Heart left ventricle (tissue), 16 donors: ENCODE measurements around the gene ARID5B. TPM values are rescaled to one million over a fixed set of nuclear protein-coding genes. Genes with fewer than 3 reads are reported as not detected.
A peak's percentile ranks its signal among the peaks of the same experiment; 100 is the strongest.

Experiments used
- ATAC-seq, 4 donors: fragments of 200-7000 bp; cut with Tn5 transposase; one replicate each; pipeline ENCODE4 v1.9.1; 2020 to 2022; ENCODE audit warnings: moderate library complexity in 4 of 4, mild to moderate bottlenecking in 3 of 4, moderate number of reproducible peaks in 1 of 4
- DNase-seq, 5 donors: peaks; one replicate each; pipeline ENCODE4 v3.0.0-alpha.2; 2020
- H3K27ac ChIP-seq, 12 donors: fragments of 200-600 bp; sonication (generic) in 4 of 12; one replicate each; pipeline versions ENCODE4 v1.5.0 to v1.8.0; 2016 to 2022; ENCODE audit warnings: mild to moderate bottlenecking in 2 of 12
- H3K27me3 ChIP-seq, 9 donors: fragments of 200-600 bp; sonication (generic) in 2 of 9; one replicate each; pipeline versions ENCODE4 v1.5.1 to v1.8.0; 2016 to 2022; ENCODE audit warnings: mild to moderate bottlenecking in 3 of 9
- H3K36me3 ChIP-seq, 9 donors: fragments of 200-600 bp; sonication (generic) in 2 of 9; one replicate each; pipeline versions ENCODE4 v1.5.0 to v1.8.0; 2018 to 2022; ENCODE audit warnings: mild to moderate bottlenecking in 2 of 9
- H3K4me1 ChIP-seq, 12 donors: fragments of 200-600 bp; sonication (generic) in 4 of 12; one replicate each; pipeline versions ENCODE4 v1.5.0 to v1.8.0; 2016 to 2022; ENCODE audit warnings: mild to moderate bottlenecking in 3 of 12
- H3K4me3 ChIP-seq, 12 donors: fragments of 200-600 bp; sonication (generic) in 4 of 12; one replicate each; pipeline versions ENCODE4 v1.5.0 to v1.8.0; 2017 to 2022; ENCODE audit warnings: mild to moderate bottlenecking in 9 of 12, moderate library complexity in 4 of 12
- H3K9me3 ChIP-seq, 12 donors: fragments of 200-600 bp; sonication (generic) in 4 of 12; one replicate each; pipeline versions ENCODE4 v1.5.0 to v1.8.0; 2016 to 2022; ENCODE audit warnings: mild to moderate bottlenecking in 1 of 12
- CTCF ChIP-seq, 12 donors: fragments of 200-600 bp; sonication (generic) in 4 of 12; IDR thresholded peaks; one replicate each; pipeline versions ENCODE4 v1.5.0 to v1.8.0; 2018 to 2022; ENCODE audit warnings: antibody characterized with exemption in 12 of 12, mild to moderate bottlenecking in 5 of 12
- POLR2A ChIP-seq, 2 donors: fragments of 450-650 bp; IDR thresholded peaks; one replicate each; pipeline ENCODE4 v1.6.1; 2017; ENCODE audit warnings: antibody characterized with exemption in 2 of 2, mild to moderate bottlenecking in 2 of 2, moderate library complexity in 2 of 2
- WGBS, 4 donors: extraction: QIAGEN DNeasy Blood & Tissue Kit in 2 of 4; methylation state at CpG; one replicate each; pipeline versions ENCODE4 v1.1.5 to v1.1.7; 2013 to 2018; 5-methylcytosine and 5-hydroxymethylcytosine counted together
- intact Hi-C, 10 donors: fragments of 100-400 bp; cut with DNase I; formaldehyde crosslinking; loops; one replicate each; pipeline versions ENCODE4 v1.11.1 to v1.14.2; 2022
- polyA plus RNA-seq, 2 donors: library from polyadenylated mRNA; stranded (reverse); fragments of 200-250 nt; gene quantifications; one replicate each; pipeline ENCODE4 v1.2.3, GENCODE V29; 2013
- total RNA-seq, 9 donors: library from RNA; depleted of rRNA in 2 of 9; stranded (reverse); fragments of >200 nt in 2 of 9; fragmentation: NEBNext Ultra II Directional in 3 of 9; extraction: Animal tissue kit (Norgen Biotek cat#: 25700) in 3 of 9; gene quantifications; one replicate each; pipeline versions ENCODE4 v1.1.0 to v1.2.4, GENCODE V29; 2016 to 2023
- donor health status: ischemic (EF 13 %, LVEDD 7.1; RV severe dilation, severe dysfunction).
- donor health status: healthy with polysubstance abuse.
- donor health status: DM: no; HTN: yes; CAD: no.
- donor health status: DM: no; HTN: no; CAD: no.
- donor health status: ischemic (EF 25% LVEDD 6.9; RV normal size, moderate dysfunction).
- donor health status: ischemic (EF 25% LVEDD 5.7; RV mildly dilated, moderate dysfunction).
- donor health status: healthy.
- donor health status: DM: yes; HTN: yes; CAD: no.
- donor health status: ischemic (EF 35%, LVEDD 5.7; RV mildly dilated, moderate dysfunction).
- donor health status: nonischemic (EF 11% LVEDD 7.7; RV severe dilation, severe dysfunction).
- donor health status: DM: yes; HTN: yes; CAD: no.
- donor health status: PGD.
- donor health status: ischemic (EF 29% LVEDD 5.4; RV normal size, mild dysfunction).
- donor health status: nonischemic (EF 23%, LVEDD 6.1; RV moderate dilation, normal function).

The ARID5B gene
- total and polyA plus RNA-seq, 11 donors, result 4.5 to 45.5 (median 26.6) TPM

- H3K36me3 ChIP-seq, result no peaks in the 10 kb centered on the region
- H3K27ac ChIP-seq, result peak overlapping the region in 11 of 12 donors; percentile 58 to 100 (median 94)
- TF ChIP-seq POLR2A (IDR thresholded peaks at IDR 0.05), result no peak
- TF ChIP-seq CTCF (IDR thresholded peaks at IDR 0.05), result no peak
- no peaks in the 10 kb centered on the region for H3K27me3 ChIP-seq
- H3K9me3 ChIP-seq, result no peaks in the 10 kb centered on the region
- peak; percentile 40 to 80 (median 57) for DNase-seq
- ATAC-seq, result peak in 3 of 4 donors; percentile 8 to 14 (median 11)
- peaks cover 2 to 51% (median 26%) of the 10 kb centered on the region in 12 donors for H3K4me1 ChIP-seq
- WGBS, 4 donors, result 0 to 1% (median 1%) methylated on average over 25 of the region's 25 CpGs
- peak overlapping the region; percentile 50 to 92 (median 82) for H3K4me3 ChIP-seq
- intact Hi-C loops, result loop anchor here (5.0 to 10.0 kb wide), 13 partner anchors 37 to 347 kb away; no protein-coding TSS in a partner anchor
These were observed 1.3 kb upstream of the ARID5B start for GRCh38 chr10:61899997-61900828.

- H3K36me3 ChIP-seq, result no peaks in the 10 kb centered on the region
- peaks cover 2 to 55% (median 26%) of the 10 kb centered on the region in 12 donors for H3K4me1 ChIP-seq
- TF ChIP-seq CTCF (IDR thresholded peaks at IDR 0.05) (no peak), POLR2A (IDR thresholded peaks at IDR 0.05) (no peak)
- no peaks in the 10 kb centered on the region for H3K9me3 ChIP-seq
- H3K27ac ChIP-seq, result peak overlapping the region; percentile 89 to 100 (median 94)
- 0 to 1% (median 0%) methylated on average over 14 of the region's 14 CpGs for WGBS, 4 donors
- intact Hi-C loops, result loop anchor here in 9 of 10 donors (2.0 to 10.0 kb wide), 11 partner anchors 35 to 343 kb away; no protein-coding TSS in a partner anchor
- H3K27me3 ChIP-seq, result no peaks in the 10 kb centered on the region
- no peak for DNase-seq
- H3K4me3 ChIP-seq, result peak overlapping the region; percentile 50 to 92 (median 82)
- ATAC-seq, result peak in 3 of 4 donors; percentile 2 to 6 (median 3)
These were observed 438 bp downstream of the ARID5B start for GRCh38 chr10:61901829-61902444.

GRCh38 chr10:61902445-61903220, 1.1 kb downstream of the ARID5B start:
- DNase-seq (peak in 3 of 5 donors; percentile 37 to 68 (median 57)), ATAC-seq (peak in 3 of 4 donors; percentile 35 to 63 (median 46))
- TF ChIP-seq CTCF (IDR thresholded peaks at IDR 0.05) (peak in 5 of 12 donors; percentile 26 to 54 (median 44)), POLR2A (IDR thresholded peaks at IDR 0.05) (no peak)
- peaks cover 0 to 48% (median 24%) of the 10 kb centered on the region in 12 donors for H3K4me1 ChIP-seq
- no peaks in the 10 kb centered on the region for H3K36me3 ChIP-seq
- no peaks in the 10 kb centered on the region for H3K27me3 ChIP-seq
- intact Hi-C loops, result loop anchor here in 9 of 10 donors (2.0 to 10.0 kb wide), 11 partner anchors 35 to 342 kb away; no protein-coding TSS in a partner anchor
- no peaks in the 10 kb centered on the region for H3K9me3 ChIP-seq
- H3K4me3 ChIP-seq, result peak overlapping the region; percentile 61 to 92 (median 82)
- peak overlapping the region; percentile 89 to 100 (median 94) for H3K27ac ChIP-seq
- 0% methylated on average over 22 to 25 of the region's 25 CpGs for WGBS, 4 donors
